ENCODE data around the gene MAGI2.

Gene MAGI2

DNA sequence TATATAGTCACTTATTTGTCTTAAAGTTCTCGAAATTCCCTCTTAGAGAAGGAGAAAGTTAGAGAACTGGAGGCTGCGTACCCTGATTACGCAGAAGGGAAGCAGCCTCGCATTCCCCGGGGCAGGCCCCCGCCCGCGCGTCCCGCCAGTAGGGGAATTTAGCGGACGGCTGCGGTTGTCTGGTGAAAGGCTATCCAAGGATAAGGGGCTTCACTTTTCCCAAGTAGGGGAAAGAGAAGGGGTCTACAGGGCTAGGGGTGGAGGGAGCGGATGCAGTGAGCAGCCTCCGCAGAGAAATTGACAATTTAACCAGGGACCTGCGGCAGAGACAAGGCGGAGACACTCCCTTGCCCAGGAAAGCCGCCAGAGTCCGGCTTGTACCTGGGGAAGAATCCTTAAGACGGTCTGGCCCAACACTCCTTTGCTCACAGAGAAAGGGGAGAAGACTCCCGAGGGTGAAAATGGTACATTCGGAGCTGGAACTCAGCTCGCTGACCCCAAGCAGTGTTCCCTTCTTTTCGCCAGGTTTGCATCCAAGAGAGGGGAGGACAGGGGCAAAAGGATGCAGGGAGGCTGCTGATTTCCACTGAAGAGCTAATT lies 994 bp upstream of the MAGI2 start:
- H3K79me2 ChIP-seq (ENCODE audit: insufficient read depth, low read length), result no peaks in the 10 kb centered on the region
- H3K4me3 ChIP-seq (ENCODE audit: low read length, poor library complexity, severe bottlenecking), result no peak overlapping the region
- H3K27me3 ChIP-seq (ENCODE audit: insufficient read depth, low read length, poor library complexity, severe bottlenecking), result no peaks in the 10 kb centered on the region
- no peaks in the 10 kb centered on the region for H3K9me3 ChIP-seq (ENCODE audit: insufficient read depth, low read depth, low read length)
- H3K36me3 ChIP-seq (ENCODE audit: insufficient read depth, low read length), result no peaks in the 10 kb centered on the region
- no peaks in the 10 kb centered on the region for H3K4me1 ChIP-seq (ENCODE audit: insufficient read depth, low read length, poor library complexity, severe bottlenecking)
- no peak overlapping the region for H3K9ac ChIP-seq (ENCODE audit: low read depth, low read length, poor library complexity, severe bottlenecking)
- H3K9me2 ChIP-seq (replicated peaks; ENCODE audit: low read depth, low read length), result no peaks in the 10 kb centered on the region
- H3F3A ChIP-seq (ENCODE audit: low read depth), result no peaks in the 10 kb centered on the region
- TF ChIP-seq, protein P1, sequence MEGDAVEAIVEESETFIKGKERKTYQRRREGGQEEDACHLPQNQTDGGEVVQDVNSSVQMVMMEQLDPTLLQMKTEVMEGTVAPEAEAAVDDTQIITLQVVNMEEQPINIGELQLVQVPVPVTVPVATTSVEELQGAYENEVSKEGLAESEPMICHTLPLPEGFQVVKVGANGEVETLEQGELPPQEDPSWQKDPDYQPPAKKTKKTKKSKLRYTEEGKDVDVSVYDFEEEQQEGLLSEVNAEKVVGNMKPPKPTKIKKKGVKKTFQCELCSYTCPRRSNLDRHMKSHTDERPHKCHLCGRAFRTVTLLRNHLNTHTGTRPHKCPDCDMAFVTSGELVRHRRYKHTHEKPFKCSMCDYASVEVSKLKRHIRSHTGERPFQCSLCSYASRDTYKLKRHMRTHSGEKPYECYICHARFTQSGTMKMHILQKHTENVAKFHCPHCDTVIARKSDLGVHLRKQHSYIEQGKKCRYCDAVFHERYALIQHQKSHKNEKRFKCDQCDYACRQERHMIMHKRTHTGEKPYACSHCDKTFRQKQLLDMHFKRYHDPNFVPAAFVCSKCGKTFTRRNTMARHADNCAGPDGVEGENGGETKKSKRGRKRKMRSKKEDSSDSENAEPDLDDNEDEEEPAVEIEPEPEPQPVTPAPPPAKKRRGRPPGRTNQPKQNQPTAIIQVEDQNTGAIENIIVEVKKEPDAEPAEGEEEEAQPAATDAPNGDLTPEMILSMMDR (conservative IDR thresholded peaks at IDR 0.05; ENCODE audit: low read length), result no peak
- TF ChIP-seq EZH2phosphoT487 (IDR thresholded peaks at IDR 0.05; ENCODE audit: borderline replicate concordance), result no peak
- no peak overlapping the region for H3K4me2 ChIP-seq (ENCODE audit: low read depth, low read length, poor library complexity, severe bottlenecking)
- no peak overlapping the region for H2AFZ ChIP-seq (ENCODE audit: low read length)
- no peaks in the 10 kb centered on the region for H4K20me1 ChIP-seq (ENCODE audit: insufficient read depth, low read length, poor library complexity, severe bottlenecking)

DNA sequence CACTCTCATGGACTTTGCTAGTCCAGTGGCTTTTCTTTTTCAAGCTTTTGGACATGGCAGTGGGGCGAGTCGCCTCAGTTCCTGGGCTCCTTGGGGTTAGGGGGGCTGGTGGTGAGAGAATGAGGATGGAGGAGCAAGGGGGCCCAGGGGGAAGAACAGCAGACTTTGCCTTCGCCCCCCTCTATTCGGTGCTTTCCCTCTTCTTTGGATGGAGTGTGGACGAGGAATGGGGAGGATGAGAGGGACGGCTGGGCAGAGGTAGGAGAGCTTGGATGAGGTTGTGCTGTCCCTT lies 255 bp downstream of the MAGI2 start:
- no peaks in the 10 kb centered on the region for H3K36me3 ChIP-seq (ENCODE audit: insufficient read depth, low read length)
- H3K9me2 ChIP-seq (replicated peaks; ENCODE audit: low read depth, low read length), result no peaks in the 10 kb centered on the region
- no peaks in the 10 kb centered on the region for H3K27me3 ChIP-seq (ENCODE audit: insufficient read depth, low read length, poor library complexity, severe bottlenecking)
- H3K9me3 ChIP-seq (ENCODE audit: insufficient read depth, low read depth, low read length), result no peaks in the 10 kb centered on the region
- H3F3A ChIP-seq (ENCODE audit: low read depth), result no peaks in the 10 kb centered on the region
- H3K4me1 ChIP-seq (ENCODE audit: insufficient read depth, low read length, poor library complexity, severe bottlenecking), result no peaks in the 10 kb centered on the region
- no peak overlapping the region for H3K4me2 ChIP-seq (ENCODE audit: low read depth, low read length, poor library complexity, severe bottlenecking)
- no peaks in the 10 kb centered on the region for H4K20me1 ChIP-seq (ENCODE audit: insufficient read depth, low read length, poor library complexity, severe bottlenecking)
- no peak overlapping the region for H3K4me3 ChIP-seq (ENCODE audit: low read length, poor library complexity, severe bottlenecking)
- H3K79me2 ChIP-seq (ENCODE audit: insufficient read depth, low read length), result no peaks in the 10 kb centered on the region
- TF ChIP-seq, protein P1 (conservative IDR thresholded peaks at IDR 0.05; ENCODE audit: low read length), result no peak
- TF ChIP-seq EZH2phosphoT487 (IDR thresholded peaks at IDR 0.05; ENCODE audit: borderline replicate concordance), result no peak
- H3K9ac ChIP-seq (ENCODE audit: low read depth, low read length, poor library complexity, severe bottlenecking), result no peak overlapping the region
- H2AFZ ChIP-seq (ENCODE audit: low read length), result no peak overlapping the region

DNA sequence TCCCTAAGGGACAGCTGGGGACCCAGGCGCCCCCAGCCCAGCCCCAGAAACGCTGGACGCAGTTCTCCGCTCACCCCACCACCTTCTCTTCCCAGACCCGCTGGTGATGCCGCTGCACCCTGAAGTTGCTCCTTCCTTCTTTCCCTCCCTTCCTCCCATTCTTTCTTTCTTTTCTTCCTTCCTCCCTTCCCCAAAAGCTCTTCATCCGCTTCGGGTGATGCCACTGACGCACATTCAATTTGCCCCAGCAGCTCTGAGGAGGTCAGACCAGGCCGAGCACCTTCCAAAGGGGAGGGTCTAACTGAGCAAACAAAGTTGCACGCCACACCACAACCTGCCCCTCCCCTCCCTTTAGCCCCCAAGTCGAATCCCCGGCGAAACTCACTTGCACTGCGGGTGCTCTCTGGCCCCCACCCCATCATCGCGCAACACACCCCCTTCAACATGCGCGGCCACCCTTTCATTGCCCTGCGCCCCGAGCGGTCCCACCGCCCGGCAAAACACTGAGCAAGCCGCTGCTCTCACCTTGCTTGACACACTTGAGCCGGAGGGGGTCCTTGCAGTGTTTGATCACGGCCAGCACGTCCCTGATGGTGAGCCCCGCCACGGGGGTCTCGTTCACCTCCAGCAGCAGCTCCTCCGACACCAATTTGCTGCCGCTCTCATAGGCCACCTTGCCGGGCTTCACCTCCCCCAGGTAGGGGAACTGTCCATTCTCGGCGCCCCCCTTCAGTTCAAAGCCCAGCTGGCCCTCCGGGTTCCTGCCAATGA lies 787 bp downstream of the MAGI2 start:
- H3K27me3 ChIP-seq (ENCODE audit: insufficient read depth, low read length, poor library complexity, severe bottlenecking), result no peaks in the 10 kb centered on the region
- no peak overlapping the region for H3K9ac ChIP-seq (ENCODE audit: low read depth, low read length, poor library complexity, severe bottlenecking)
- H3K9me3 ChIP-seq (ENCODE audit: insufficient read depth, low read depth, low read length), result no peaks in the 10 kb centered on the region
- no peaks in the 10 kb centered on the region for H3K4me1 ChIP-seq (ENCODE audit: insufficient read depth, low read length, poor library complexity, severe bottlenecking)
- no peak overlapping the region for H3K4me2 ChIP-seq (ENCODE audit: low read depth, low read length, poor library complexity, severe bottlenecking)
- no peaks in the 10 kb centered on the region for H4K20me1 ChIP-seq (ENCODE audit: insufficient read depth, low read length, poor library complexity, severe bottlenecking)
- H3K9me2 ChIP-seq (replicated peaks; ENCODE audit: low read depth, low read length), result no peaks in the 10 kb centered on the region
- no peak overlapping the region for H3K4me3 ChIP-seq (ENCODE audit: low read length, poor library complexity, severe bottlenecking)
- no peaks in the 10 kb centered on the region for H3F3A ChIP-seq (ENCODE audit: low read depth)
- H3K36me3 ChIP-seq (ENCODE audit: insufficient read depth, low read length), result no peaks in the 10 kb centered on the region
- TF ChIP-seq, protein P1 (conservative IDR thresholded peaks at IDR 0.05; ENCODE audit: low read length), result no peak
- TF ChIP-seq EZH2phosphoT487 (IDR thresholded peaks at IDR 0.05; ENCODE audit: borderline replicate concordance), result no peak
- no peak overlapping the region for H2AFZ ChIP-seq (ENCODE audit: low read length)
- H3K79me2 ChIP-seq (ENCODE audit: insufficient read depth, low read length), result no peaks in the 10 kb centered on the region

Data from Loucy (cell line).